Liver (tissue), 3 donors: ENCODE results near the gene PKHD1.

Source experiments
- HNF4G ChIP-seq: IDR thresholded peaks from 2 replicates; pipeline ENCODE4 v1.6.1; 2016; ENCODE audit warnings: antibody characterized with exemption
- MAX ChIP-seq: IDR thresholded peaks from 2 replicates; pipeline ENCODE4 v1.6.1; 2016; ENCODE audit warnings: antibody characterized with exemption
- REST ChIP-seq: IDR thresholded peaks from 2 replicates; pipeline ENCODE4 v1.6.1; 2016; ENCODE audit warnings: antibody characterized with exemption, mild to moderate bottlenecking
- SP1 ChIP-seq: IDR thresholded peaks from 2 replicates; pipeline ENCODE4 v1.6.1; 2018; ENCODE audit warnings: antibody characterized with exemption, mild to moderate bottlenecking
- TAF1 ChIP-seq: conservative IDR thresholded peaks from 2 replicates; pipeline ENCODE4 v1.6.1; 2016; ENCODE audit warnings: antibody characterized with exemption, mild to moderate bottlenecking
- YY1 ChIP-seq: IDR thresholded peaks from 2 replicates; pipeline ENCODE4 v1.6.1; 2016; ENCODE audit warnings: antibody characterized with exemption, mild to moderate bottlenecking
- TF ChIP-seq, protein P1 (sequence below): fragments of 150-350 bp; IDR thresholded peaks from 2 replicates; pipeline ENCODE4 v1.5.1; 2017; ENCODE audit warnings: improper control_type of control experiment, low read depth, low read length; ENCODE audit not compliant: missing input control
- donor health status: healthy.
- donor health status: healthy.

GRCh38 chr6:51839726-51840374 lies 247.6 kb downstream of the PKHD1 start:
- TF ChIP-seq, protein P1, sequence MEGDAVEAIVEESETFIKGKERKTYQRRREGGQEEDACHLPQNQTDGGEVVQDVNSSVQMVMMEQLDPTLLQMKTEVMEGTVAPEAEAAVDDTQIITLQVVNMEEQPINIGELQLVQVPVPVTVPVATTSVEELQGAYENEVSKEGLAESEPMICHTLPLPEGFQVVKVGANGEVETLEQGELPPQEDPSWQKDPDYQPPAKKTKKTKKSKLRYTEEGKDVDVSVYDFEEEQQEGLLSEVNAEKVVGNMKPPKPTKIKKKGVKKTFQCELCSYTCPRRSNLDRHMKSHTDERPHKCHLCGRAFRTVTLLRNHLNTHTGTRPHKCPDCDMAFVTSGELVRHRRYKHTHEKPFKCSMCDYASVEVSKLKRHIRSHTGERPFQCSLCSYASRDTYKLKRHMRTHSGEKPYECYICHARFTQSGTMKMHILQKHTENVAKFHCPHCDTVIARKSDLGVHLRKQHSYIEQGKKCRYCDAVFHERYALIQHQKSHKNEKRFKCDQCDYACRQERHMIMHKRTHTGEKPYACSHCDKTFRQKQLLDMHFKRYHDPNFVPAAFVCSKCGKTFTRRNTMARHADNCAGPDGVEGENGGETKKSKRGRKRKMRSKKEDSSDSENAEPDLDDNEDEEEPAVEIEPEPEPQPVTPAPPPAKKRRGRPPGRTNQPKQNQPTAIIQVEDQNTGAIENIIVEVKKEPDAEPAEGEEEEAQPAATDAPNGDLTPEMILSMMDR: no peak
- TF ChIP-seq MAX: no peak
- no peak for TF ChIP-seq TAF1
- no peak for TF ChIP-seq SP1
- TF ChIP-seq REST: no peak
- TF ChIP-seq YY1: no peak
- no peak for TF ChIP-seq HNF4G
